HG03378 (cell line): ENCODE data around the gene NFIX.

Experiments
- ATAC-seq: cut with Tn5 transposase; IDR thresholded peaks from one replicate; pipeline ENCODE4 v1.9.1; 2021; ENCODE audit warnings: mild to moderate bottlenecking, moderate library complexity; ENCODE audit not compliant: unreplicated experiment

Gene NFIX

GRCh38 chr19:13100841-13101589 lies 105.7 kb downstream of the NFIX start:
- ATAC-seq: no peak

GRCh38 chr19:13101590-13102415 lies 106.5 kb downstream of the NFIX start:
- ATAC-seq: no peak

GRCh38 chr19:13102416-13102665 lies 107.1 kb downstream of the NFIX start:
- no peak for ATAC-seq

GRCh38 chr19:13102666-13103580 lies 107.6 kb downstream of the NFIX start, which contains the start of gene LYL1:
Gene LYL1 (minus strand): TSS chr19:13102858. CDS start chr19:13101171, 1,687 bp downstream.
- peak; percentile 29 for ATAC-seq

- ATAC-seq: no peak
Observed at GRCh38 chr19:13103581-13104359, 108.5 kb downstream of the NFIX start.

- peak; percentile 20 for ATAC-seq
Observed at GRCh38 chr19:13104360-13104847, 109.1 kb downstream of the NFIX start.

GRCh38 chr19:13104848-13105711 lies 109.8 kb downstream of the NFIX start:
- no peak for ATAC-seq

- ATAC-seq: no peak
Observed at GRCh38 chr19:13109361-13110098, 114.3 kb downstream of the NFIX start.

GRCh38 chr19:13110099-13110610 lies 114.9 kb downstream of the NFIX start:
- no peak for ATAC-seq

- no peak for ATAC-seq
Observed at GRCh38 chr19:13112555-13112954, 117.3 kb downstream of the NFIX start.

GRCh38 chr19:13115936-13116281 lies 120.6 kb downstream of the NFIX start:
- ATAC-seq: no peak

- peak; percentile 57 for ATAC-seq
Observed at GRCh38 chr19:13116282-13117175, 121.3 kb downstream of the NFIX start, which contains the start of gene TRMT1. Gene TRMT1 (minus strand): TSS chr19:13116740. CDS start chr19:13116399, 341 bp downstream.

- ATAC-seq: peak; percentile 21
Observed at GRCh38 chr19:13117176-13117771, 122.0 kb downstream of the NFIX start.

GRCh38 chr19:13117772-13118423 lies 122.6 kb downstream of the NFIX start, which contains the start of gene NACC1:
Gene NACC1 (plus strand): TSS chr19:13118264. CDS start chr19:13135208, 16,944 bp downstream.
- no peak for ATAC-seq

- no peak for ATAC-seq
Observed at GRCh38 chr19:13118424-13119193, 123.3 kb downstream of the NFIX start.

GRCh38 chr19:13119627-13120026 lies 124.4 kb downstream of the NFIX start:
- ATAC-seq: no peak
